Measurements from ENCODE around the gene MAPK8IP3.

The MAPK8IP3 gene

GRCh38 chr16:1779234-1779701, 73.3 kb downstream of the MAPK8IP3 start:
- Histone ChIP-seq H3F3A (ENCODE audit: control insufficient read depth, insufficient read depth) (no peaks in the 10 kb centered on the region), H3K27ac (ENCODE audit: low read depth, low read length) (no peak overlapping the region), H4K20me1 (ENCODE audit: control insufficient read depth, insufficient read depth, low read depth, low read length) (0 out of 2 replicates have a peak, but pooled peaks cover 5% of the 10 kb centered on the region)

GRCh38 chr16:1779741-1780676, 74.0 kb downstream of the MAPK8IP3 start:
- H3K9me2 ChIP-seq (replicated peaks; ENCODE audit: control insufficient read depth, low read length), result no peaks in the 10 kb centered on the region
- H3K36me3 ChIP-seq (ENCODE audit: control insufficient read depth, low read length), result peaks cover 35% of the 10 kb centered on the region
- H3K27me3 ChIP-seq (ENCODE audit: control insufficient read depth, low read length), result no peaks in the 10 kb centered on the region
- no peak for TF ChIP-seq CTCF (IDR thresholded peaks at IDR 0.05; ENCODE audit: low read depth, low read length, poor library complexity, severe bottlenecking)
- no peak for TF ChIP-seq EZH2phosphoT487 (IDR thresholded peaks at IDR 0.05; ENCODE audit: borderline replicate concordance, low read length)
- H3K4me1 ChIP-seq (ENCODE audit: control insufficient read depth, low read length), result peaks cover 16% of the 10 kb centered on the region
- no peak overlapping the region for H3K27ac ChIP-seq (ENCODE audit: low read depth, low read length)
- H3F3A ChIP-seq (ENCODE audit: control insufficient read depth, insufficient read depth), result no peaks in the 10 kb centered on the region
- H3K79me2 ChIP-seq (ENCODE audit: control insufficient read depth, low read length), result peaks cover 39% of the 10 kb centered on the region
- H4K20me1 ChIP-seq (ENCODE audit: control insufficient read depth, insufficient read depth, low read depth, low read length), result 0 out of 2 replicates have a peak, but pooled peaks cover 5% of the 10 kb centered on the region
- H3K4me3 ChIP-seq (ENCODE audit: low read length), result no peak overlapping the region
- H3K9me3 ChIP-seq (ENCODE audit: control insufficient read depth, insufficient read depth, low read length), result no peaks in the 10 kb centered on the region
- no peak overlapping the region for H3K4me2 ChIP-seq (ENCODE audit: low read length)

More at GRCh38 chr16:1779234-1779701, 73.3 kb downstream of the MAPK8IP3 start:
- H3K9me3 ChIP-seq (ENCODE audit: control insufficient read depth, insufficient read depth, low read length), result no peaks in the 10 kb centered on the region
- peaks cover 40% of the 10 kb centered on the region for H3K36me3 ChIP-seq (ENCODE audit: control insufficient read depth, low read length)
- H3K4me2 ChIP-seq (ENCODE audit: low read length), result no peak overlapping the region
- H3K9me2 ChIP-seq (replicated peaks; ENCODE audit: control insufficient read depth, low read length), result no peaks in the 10 kb centered on the region
- H3K4me3 ChIP-seq (ENCODE audit: low read length), result no peak overlapping the region
- no peak for TF ChIP-seq CTCF (IDR thresholded peaks at IDR 0.05; ENCODE audit: low read depth, low read length, poor library complexity, severe bottlenecking)
- H3K79me2 ChIP-seq (ENCODE audit: control insufficient read depth, low read length), result peaks cover 39% of the 10 kb centered on the region
- H3K27me3 ChIP-seq (ENCODE audit: control insufficient read depth, low read length), result no peaks in the 10 kb centered on the region
- H3K4me1 ChIP-seq (ENCODE audit: control insufficient read depth, low read length), result peaks cover 23% of the 10 kb centered on the region

- no peak for TF ChIP-seq CTCF (IDR thresholded peaks at IDR 0.05; ENCODE audit: low read depth, low read length, poor library complexity, severe bottlenecking)
- no peak for TF ChIP-seq EZH2phosphoT487 (IDR thresholded peaks at IDR 0.05; ENCODE audit: borderline replicate concordance, low read length)
- Histone ChIP-seq H3K27ac (ENCODE audit: low read depth, low read length) (no peak overlapping the region), H3F3A (ENCODE audit: control insufficient read depth, insufficient read depth) (no peaks in the 10 kb centered on the region), H3K27me3 (ENCODE audit: control insufficient read depth, low read length) (no peaks in the 10 kb centered on the region), H3K4me3 (ENCODE audit: low read length) (no peak overlapping the region), H3K9me2 (replicated peaks; ENCODE audit: control insufficient read depth, low read length) (no peaks in the 10 kb centered on the region), H4K20me1 (ENCODE audit: control insufficient read depth, insufficient read depth, low read depth, low read length) (0 out of 2 replicates have a peak, but pooled peaks cover 5% of the 10 kb centered on the region), H3K79me2 (ENCODE audit: control insufficient read depth, low read length) (peaks cover 40% of the 10 kb centered on the region), H3K36me3 (ENCODE audit: control insufficient read depth, low read length) (peaks cover 33% of the 10 kb centered on the region), H3K4me1 (ENCODE audit: control insufficient read depth, low read length) (peaks cover 16% of the 10 kb centered on the region), H3K4me2 (ENCODE audit: low read length) (peak overlapping the region; percentile 93; the same call in 1 of the 2 replicates), H3K9me3 (ENCODE audit: control insufficient read depth, insufficient read depth, low read length) (no peaks in the 10 kb centered on the region)
Measured at GRCh38 chr16:1780677-1781072, 74.7 kb downstream of the MAPK8IP3 start.

Measured in DOHH2 (cell line).